Epidermal melanocyte (primary cell): ENCODE measurements around the gene ANKRD29.

Experiments
- DNase-seq: peaks from one replicate; pipeline ENCODE4 v3.0.0; 2011; ENCODE audit warnings: low spot score; ENCODE audit not compliant: insufficient read length

The ANKRD29 gene

GRCh38 chr18:23684515-23685197, 21.9 kb upstream of the ANKRD29 start:
- no peak for DNase-seq

- DNase-seq, result no peak
Measured at GRCh38 chr18:23683671-23684070, 21.0 kb upstream of the ANKRD29 start.

GRCh38 chr18:23683155-23683554, 20.4 kb upstream of the ANKRD29 start:
- no peak for DNase-seq

GRCh38 chr18:23682472-23682871, 19.8 kb upstream of the ANKRD29 start:
- no peak for DNase-seq

- no peak for DNase-seq
Measured at GRCh38 chr18:23682045-23682444, 19.3 kb upstream of the ANKRD29 start.

- DNase-seq, result no peak
Measured at GRCh38 chr18:23675896-23676295, 13.2 kb upstream of the ANKRD29 start.

GRCh38 chr18:23675236-23675635, 12.5 kb upstream of the ANKRD29 start:
- DNase-seq, result no peak

GRCh38 chr18:23673725-23674124, 11.0 kb upstream of the ANKRD29 start:
- DNase-seq, result no peak

- DNase-seq, result no peak
Measured at GRCh38 chr18:23671564-23671963, 8.9 kb upstream of the ANKRD29 start.

- no peak for DNase-seq
Measured at GRCh38 chr18:23669804-23670405, 7.2 kb upstream of the ANKRD29 start.

GRCh38 chr18:23669202-23669766, 6.6 kb upstream of the ANKRD29 start:
- DNase-seq, result no peak

GRCh38 chr18:23668731-23669130, 6.0 kb upstream of the ANKRD29 start:
- no peak for DNase-seq

- no peak for DNase-seq
Measured at GRCh38 chr18:23667114-23667513, 4.4 kb upstream of the ANKRD29 start.

GRCh38 chr18:23664674-23665073, 2.0 kb upstream of the ANKRD29 start:
- peak; percentile 13 for DNase-seq

GRCh38 chr18:23661735-23662308, 889 bp downstream of the ANKRD29 start:
- DNase-seq, result no peak

- peak; percentile 5 for DNase-seq
Measured at GRCh38 chr18:23658285-23658684, 4.4 kb downstream of the ANKRD29 start.

GRCh38 chr18:23652232-23652631, 10.5 kb downstream of the ANKRD29 start:
- no peak for DNase-seq

GRCh38 chr18:23650968-23651927, 11.5 kb downstream of the ANKRD29 start:
- DNase-seq, result peak; percentile 69

GRCh38 chr18:23648940-23649607, 13.6 kb downstream of the ANKRD29 start:
- DNase-seq, result no peak

- no peak for DNase-seq
Measured at GRCh38 chr18:23648456-23648855, 14.3 kb downstream of the ANKRD29 start.

- DNase-seq, result no peak
Measured at GRCh38 chr18:23646282-23646681, 16.4 kb downstream of the ANKRD29 start.
